H1 (cell line): ENCODE results near the gene SERPINB6.

Source experiments
- ASH2L ChIP-seq: fragments of 200-600, 300-600 bp; sonication (generic); IDR thresholded peaks from one replicate; pipeline ENCODE4 v1.7.1; 2017; ENCODE audit warnings: low read length
- ATF3 ChIP-seq: IDR thresholded peaks from 2 replicates; pipeline ENCODE4 v1.6.1; 2011; ENCODE audit warnings: low read depth, mild to moderate bottlenecking, low read length; ENCODE audit not compliant: insufficient read depth
- CTCF ChIP-seq, 3 experiments: IDR thresholded peaks; 1 replicate in 2 of 3; 2 replicates in 1 of 3; pipeline versions ENCODE4 v1.5.1 to v1.6.1; 2011; ENCODE audit warnings: low read length in 3 of 3, mild to moderate bottlenecking in 3 of 3, inconsistent platforms in 2 of 3, low read depth in 1 of 3, moderate library complexity in 1 of 3; ENCODE audit not compliant: insufficient read depth in 1 of 3; ENCODE audit errors: control extremely low read depth in 1 of 3
- NRF1 ChIP-seq: IDR thresholded peaks from 2 replicates; pipeline ENCODE4 v1.6.1; 2011; ENCODE audit warnings: mild to moderate bottlenecking, low read depth, low read length, improper control_type of control experiment
- POLR2A ChIP-seq, 2 experiments: IDR thresholded peaks; 1 replicate in 1 of 2; 2 replicates in 1 of 2; pipeline ENCODE4 v1.6.1; 2011; ENCODE audit warnings: low read depth in 2 of 2, low read length in 2 of 2, mild to moderate bottlenecking in 2 of 2; ENCODE audit errors: control extremely low read depth in 1 of 2
- SP1 ChIP-seq: IDR thresholded peaks from 2 replicates; pipeline ENCODE4 v1.6.1; 2011; ENCODE audit warnings: low read depth, low read length
- TEAD4 ChIP-seq: IDR thresholded peaks from 2 replicates; pipeline ENCODE4 v1.6.1; 2012; ENCODE audit warnings: low read depth, low read length, inconsistent platforms, mixed read lengths
- YY1 ChIP-seq: IDR thresholded peaks from 2 replicates; pipeline ENCODE4 v1.6.1; 2011; ENCODE audit warnings: low read depth, mild to moderate bottlenecking, low read length
- ZNF274 ChIP-seq: IDR thresholded peaks from 2 replicates; pipeline ENCODE4 v1.7.0; 2012; ENCODE audit warnings: low read length, borderline replicate concordance; ENCODE audit errors: extremely low read depth

- TF ChIP-seq TEAD4 (no peak), YY1 (no peak), ZNF274 (no peak), CTCF (IDR thresholded peaks at IDR 0.05; ENCODE audit: control extremely low read depth in 1 of 3, insufficient read depth in 1 of 3, low read depth in 1 of 3, low read length in 3 of 3) (no peak), SP1 (no peak), POLR2A (IDR thresholded peaks at IDR 0.05; ENCODE audit: control extremely low read depth in 1 of 2, low read depth in 2 of 2, low read length in 2 of 2) (no peak), NRF1 (no peak), ATF3 (no peak), ASH2L (no peak)
Observed at GRCh38 chr6:3019065-3019464, 47.7 kb upstream of the SERPINB6 start.
